CD4-positive, alpha-beta T cell treated with Interferon alpha-2 for 1 hour (primary cell): ENCODE data around the gene MAP2K7.
"Not testable (repeated sequence)": the region's sequence is repeated elsewhere in the genome, so short reads cannot be mapped to it uniquely, and the experiment has no call there.

Source experiments
- DNase-seq, 2 donors: peaks; one replicate each; pipeline ENCODE4 v3.0.0-alpha.2; 2020 to 2022

Gene MAP2K7

GRCh38 chr19:7908742-7909461, 5.2 kb downstream of the MAP2K7 start:
- DNase-seq = no peak

- no peak for DNase-seq
These were observed 5.9 kb downstream of the MAP2K7 start for GRCh38 chr19:7909471-7910067.

- DNase-seq = no peak
These were observed 6.9 kb downstream of the MAP2K7 start for GRCh38 chr19:7910321-7911161.

- DNase-seq = no peak
These were observed 7.9 kb downstream of the MAP2K7 start for GRCh38 chr19:7911508-7912143.

- no peak for DNase-seq
These were observed 8.5 kb downstream of the MAP2K7 start for GRCh38 chr19:7912144-7912696.

- no peak for DNase-seq
These were observed 9.3 kb downstream of the MAP2K7 start for GRCh38 chr19:7912697-7913564.

GRCh38 chr19:7913652-7914051, 10.0 kb downstream of the MAP2K7 start:
- no peak for DNase-seq

GRCh38 chr19:7914099-7914498, 10.4 kb downstream of the MAP2K7 start:
- no peak for DNase-seq

- no peak for DNase-seq
These were observed 10.9 kb downstream of the MAP2K7 start, which contains the start of gene TGFBR3L for GRCh38 chr19:7914598-7915045. Gene TGFBR3L (plus strand): TSS chr19:7914830.

GRCh38 chr19:7915250-7916102, 11.8 kb downstream of the MAP2K7 start:
- DNase-seq = no peak

- peak; percentile 52 to 69 for DNase-seq
These were observed 12.7 kb downstream of the MAP2K7 start for GRCh38 chr19:7916103-7916954.

GRCh38 chr19:7916955-7917266, 13.2 kb downstream of the MAP2K7 start:
- DNase-seq = no peak

GRCh38 chr19:7917267-7918061, 13.8 kb downstream of the MAP2K7 start:
- peak; percentile 57 to 67 for DNase-seq

GRCh38 chr19:7918062-7918614, 14.5 kb downstream of the MAP2K7 start:
- DNase-seq = not testable (repeated sequence)

GRCh38 chr19:7918615-7919421, 15.1 kb downstream of the MAP2K7 start:
- no peak for DNase-seq

- DNase-seq = peak; percentile 97
These were observed 16.2 kb downstream of the MAP2K7 start, which contains the start of gene SNAPC2 for GRCh38 chr19:7919610-7920518. Gene SNAPC2 (plus strand): TSS chr19:7920338. CDS start chr19:7920367, 29 bp downstream.
